ENCODE results near the gene ACCSL.

The ACCSL gene

DNA sequence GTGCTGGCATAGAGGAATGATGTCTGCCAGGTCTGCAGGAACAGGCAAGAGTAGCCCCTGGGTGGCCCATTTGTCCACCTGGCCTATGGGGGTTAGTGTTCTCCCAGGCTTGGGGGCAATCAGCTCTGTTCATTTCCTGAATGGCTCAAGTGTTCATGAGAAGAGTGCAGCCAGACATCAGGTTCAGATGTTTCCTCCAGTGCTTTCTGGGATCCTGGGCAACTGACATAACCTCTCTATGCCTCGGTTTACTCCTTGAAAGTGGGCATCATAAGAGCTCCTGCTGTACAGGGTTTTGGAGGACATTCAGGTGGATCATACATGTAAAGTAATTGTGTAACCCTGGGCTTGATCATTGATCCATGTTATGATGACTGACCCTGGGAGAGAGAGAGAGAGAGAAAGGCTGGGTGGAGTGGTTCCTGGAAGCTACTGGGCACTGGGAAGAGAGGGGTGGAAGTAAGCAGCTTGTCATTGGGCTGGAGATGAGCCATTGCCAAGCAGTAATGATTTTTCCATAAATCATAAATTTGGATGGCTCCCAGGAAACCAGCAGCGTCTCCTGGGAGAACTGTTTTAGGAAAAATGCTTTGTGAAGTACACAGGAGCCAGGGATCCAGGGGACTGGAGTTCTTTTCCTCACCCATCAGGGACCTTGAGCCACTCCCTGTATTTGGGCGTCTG is 30.2 kb upstream of the ACCSL start:
- no peak for DNase-seq (ENCODE audit: extremely low spot score)
- ChIA-PET POLR2A (no interaction called here), CTCF (no interaction called here)
- TF ChIP-seq, protein P1, sequence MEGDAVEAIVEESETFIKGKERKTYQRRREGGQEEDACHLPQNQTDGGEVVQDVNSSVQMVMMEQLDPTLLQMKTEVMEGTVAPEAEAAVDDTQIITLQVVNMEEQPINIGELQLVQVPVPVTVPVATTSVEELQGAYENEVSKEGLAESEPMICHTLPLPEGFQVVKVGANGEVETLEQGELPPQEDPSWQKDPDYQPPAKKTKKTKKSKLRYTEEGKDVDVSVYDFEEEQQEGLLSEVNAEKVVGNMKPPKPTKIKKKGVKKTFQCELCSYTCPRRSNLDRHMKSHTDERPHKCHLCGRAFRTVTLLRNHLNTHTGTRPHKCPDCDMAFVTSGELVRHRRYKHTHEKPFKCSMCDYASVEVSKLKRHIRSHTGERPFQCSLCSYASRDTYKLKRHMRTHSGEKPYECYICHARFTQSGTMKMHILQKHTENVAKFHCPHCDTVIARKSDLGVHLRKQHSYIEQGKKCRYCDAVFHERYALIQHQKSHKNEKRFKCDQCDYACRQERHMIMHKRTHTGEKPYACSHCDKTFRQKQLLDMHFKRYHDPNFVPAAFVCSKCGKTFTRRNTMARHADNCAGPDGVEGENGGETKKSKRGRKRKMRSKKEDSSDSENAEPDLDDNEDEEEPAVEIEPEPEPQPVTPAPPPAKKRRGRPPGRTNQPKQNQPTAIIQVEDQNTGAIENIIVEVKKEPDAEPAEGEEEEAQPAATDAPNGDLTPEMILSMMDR (IDR thresholded peaks at IDR 0.05; ENCODE audit: control extremely low read depth, extremely low read depth, low read depth, missing control alignments) = no peak

DNA sequence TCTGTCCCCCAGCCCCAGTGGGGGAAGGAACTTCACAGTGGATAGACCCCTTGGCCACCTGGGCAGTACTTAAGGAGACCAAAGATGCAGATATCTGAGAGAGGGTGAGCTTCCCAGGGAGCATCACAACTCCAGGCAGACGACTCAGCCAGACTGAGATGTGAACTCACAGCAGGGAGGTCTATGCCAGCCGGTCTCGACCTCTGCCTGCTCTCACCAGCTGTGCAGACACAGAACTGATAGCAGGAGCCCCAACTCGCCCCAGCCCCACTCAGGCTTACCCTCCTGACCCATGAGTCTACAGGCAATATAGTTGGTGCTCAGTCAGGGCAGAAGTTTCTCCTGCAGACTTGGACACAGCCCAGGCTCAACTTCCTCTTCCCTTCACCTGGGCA is 29.7 kb upstream of the ACCSL start:
- CTCF ChIA-PET = no interaction called here
- no peak for DNase-seq (ENCODE audit: extremely low spot score)
- TF ChIP-seq, protein P1 (IDR thresholded peaks at IDR 0.05; ENCODE audit: control extremely low read depth, extremely low read depth, low read depth, missing control alignments) = no peak
- POLR2A ChIA-PET = no interaction called here

DNA sequence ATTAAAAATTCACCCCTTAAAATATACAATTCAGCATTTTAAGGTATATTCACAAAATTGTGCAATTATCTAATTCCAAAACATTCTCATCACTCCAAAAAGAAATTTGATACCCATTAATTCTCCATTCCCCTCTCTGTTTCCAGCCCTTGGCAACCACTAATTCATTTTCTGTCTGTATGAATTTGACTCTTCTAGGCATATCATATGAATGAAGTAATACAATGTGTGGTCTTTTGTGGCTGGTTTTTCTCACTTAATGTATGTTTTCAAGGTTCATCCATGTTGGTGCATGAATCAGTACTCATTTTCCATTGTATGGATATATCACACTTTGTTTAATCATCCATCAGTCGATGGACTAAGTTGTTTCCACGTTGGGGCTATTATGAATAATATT is 29.0 kb upstream of the ACCSL start:
- ChIA-PET POLR2A (no interaction called here), CTCF (no interaction called here)
- DNase-seq (ENCODE audit: extremely low spot score) = no peak
- TF ChIP-seq, protein P1 (IDR thresholded peaks at IDR 0.05; ENCODE audit: control extremely low read depth, extremely low read depth, low read depth, missing control alignments) = no peak

DNA sequence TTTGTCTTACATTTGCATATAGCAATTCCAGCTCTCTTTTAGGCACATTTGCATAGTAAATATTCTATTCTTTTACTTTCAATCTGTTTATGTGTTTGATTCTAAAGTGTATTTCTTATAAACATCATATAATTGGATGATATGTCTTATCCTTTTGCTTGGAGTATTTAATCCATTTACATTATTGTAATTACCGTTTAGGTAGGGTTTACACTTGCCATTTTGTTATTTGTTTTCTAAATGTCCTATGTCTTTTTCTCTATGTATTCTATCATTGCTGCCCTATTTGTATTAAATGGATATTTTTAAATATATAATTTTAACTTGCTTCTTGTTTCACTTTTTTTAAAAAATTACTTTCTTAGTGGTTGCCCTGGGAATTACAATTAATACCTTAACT is 22.8 kb upstream of the ACCSL start:
- ChIA-PET CTCF (no interaction called here), POLR2A (no interaction called here)
- TF ChIP-seq, protein P1 (IDR thresholded peaks at IDR 0.05; ENCODE audit: control extremely low read depth, extremely low read depth, low read depth, missing control alignments) = no peak
- DNase-seq (ENCODE audit: extremely low spot score) = no peak

DNA sequence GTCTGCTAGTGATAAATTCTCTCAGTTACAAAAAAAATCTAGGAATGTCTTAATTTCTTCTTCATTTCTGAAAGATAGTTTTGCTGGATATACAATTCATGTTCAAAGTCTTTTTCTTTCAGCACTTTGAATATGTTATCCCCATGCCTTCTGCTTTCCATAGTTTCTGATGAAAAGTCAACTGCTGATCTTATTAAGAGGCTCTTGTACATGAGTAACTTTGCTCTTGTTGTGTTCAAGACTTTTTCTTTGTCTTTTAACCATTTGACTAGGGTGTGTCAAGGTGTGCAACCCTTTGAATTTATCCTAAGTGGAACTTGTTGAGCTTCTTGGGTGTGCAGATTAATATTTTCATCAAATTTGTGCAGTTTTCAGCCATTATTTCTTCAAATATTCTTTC is 22.1 kb upstream of the ACCSL start:
- CTCF ChIA-PET = no interaction called here

DNA sequence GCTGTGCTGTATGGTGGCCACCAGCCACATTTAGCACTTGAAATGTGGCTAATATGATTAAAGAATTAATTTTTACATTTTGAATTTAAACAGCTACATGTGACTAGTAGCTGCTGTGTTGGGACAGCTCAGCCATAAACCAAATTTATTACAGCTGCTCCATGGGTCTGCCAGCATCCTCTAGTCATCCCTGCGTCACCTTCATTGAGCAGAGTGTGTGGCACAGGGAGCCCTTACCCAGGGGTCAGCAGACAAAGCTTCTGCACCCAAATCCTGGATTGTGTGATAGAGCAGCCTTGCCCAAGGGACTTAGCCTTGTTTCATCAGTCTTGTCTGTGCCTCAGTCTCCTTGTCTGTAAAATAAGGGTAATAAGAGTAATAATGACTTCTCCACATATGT is 19.4 kb upstream of the ACCSL start:
- ChIA-PET CTCF (interaction anchor here (0.9 to 1.0 kb wide), 3 partner anchors 9 to 139 kb away, joined by 3 to 5 read pairs (median 4); no protein-coding TSS in a partner anchor), POLR2A (no interaction called here)
- TF ChIP-seq, protein P1 (IDR thresholded peaks at IDR 0.05; ENCODE audit: control extremely low read depth, extremely low read depth, low read depth, missing control alignments) = no peak
- no peak for DNase-seq (ENCODE audit: extremely low spot score)

More for the DNA sequence above, 22.1 kb upstream of the ACCSL start:
- DNase-seq (ENCODE audit: extremely low spot score) = no peak
- TF ChIP-seq, protein P1 (IDR thresholded peaks at IDR 0.05; ENCODE audit: control extremely low read depth, extremely low read depth, low read depth, missing control alignments) = no peak
- POLR2A ChIA-PET = no interaction called here
